ENCODE measurements around the gene DTX3.

DTX3 gene

DNA sequence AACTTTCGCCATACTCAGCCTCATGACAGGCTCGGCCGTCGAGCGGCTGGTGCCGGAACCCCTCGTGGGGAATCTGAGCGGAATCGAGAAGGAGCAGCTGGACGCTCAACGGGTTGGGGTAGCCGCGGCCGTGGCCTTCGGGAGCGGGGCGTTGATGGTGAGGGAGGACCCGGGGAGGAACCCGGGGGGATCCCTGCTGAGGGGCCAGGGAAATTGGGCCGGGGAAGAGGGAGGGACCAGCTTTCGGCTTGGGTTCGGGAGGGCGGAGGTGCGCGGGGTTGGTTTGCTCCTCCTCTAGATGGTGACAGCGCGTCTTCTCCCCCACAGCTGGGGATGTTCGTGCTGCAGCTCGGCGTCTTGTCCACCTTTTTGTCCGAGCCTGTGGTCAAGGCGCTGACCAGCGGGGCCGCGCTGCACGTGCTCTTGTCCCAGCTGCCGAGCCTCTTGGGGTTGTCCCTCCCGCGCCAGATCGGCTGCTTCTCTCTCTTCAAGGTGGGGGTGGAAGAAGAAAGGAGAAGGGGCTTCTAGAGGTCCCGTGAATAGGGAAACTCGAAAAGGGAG is 16.4 kb downstream of the DTX3 start:
- no peak for DNase-seq

DNA sequence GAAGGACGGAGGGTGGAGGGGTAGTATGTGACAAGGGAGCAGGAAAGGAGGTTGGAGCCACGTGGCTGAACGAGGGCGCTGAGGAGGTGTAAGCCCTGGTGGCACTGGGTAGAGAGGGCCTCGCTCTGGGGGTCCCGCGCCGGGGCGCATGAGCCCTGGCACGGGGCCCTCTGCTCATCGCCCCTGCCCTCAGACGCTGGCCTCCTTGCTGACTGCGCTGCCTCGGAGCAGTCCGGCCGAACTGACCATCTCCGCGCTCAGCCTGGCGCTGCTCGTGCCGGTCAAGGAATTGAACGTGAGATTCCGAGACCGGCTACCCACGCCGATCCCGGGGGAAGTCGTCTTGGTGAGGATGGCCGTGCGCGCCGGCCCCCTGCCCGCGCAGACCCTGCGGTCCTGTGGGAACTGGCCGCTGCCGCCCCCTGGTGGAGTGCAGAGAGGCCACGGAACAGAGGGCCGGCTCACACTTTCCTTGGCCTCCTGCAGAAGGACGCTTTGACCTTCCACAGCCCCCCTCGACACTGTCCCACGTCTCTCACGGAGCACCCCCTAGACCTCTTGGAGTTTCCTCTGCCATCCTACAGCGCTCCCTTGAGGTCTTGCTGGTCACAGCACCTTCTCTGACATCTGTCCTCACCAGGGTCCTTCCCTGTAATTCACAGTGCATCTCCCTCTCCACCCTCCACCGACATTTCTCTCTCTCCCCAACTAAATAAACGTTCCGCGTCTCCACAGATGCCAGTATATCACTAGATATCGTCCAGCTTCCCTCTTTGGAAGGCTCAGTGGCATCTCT is 17.1 kb downstream of the DTX3 start:
- peak; percentile 24 for DNase-seq

DNA sequence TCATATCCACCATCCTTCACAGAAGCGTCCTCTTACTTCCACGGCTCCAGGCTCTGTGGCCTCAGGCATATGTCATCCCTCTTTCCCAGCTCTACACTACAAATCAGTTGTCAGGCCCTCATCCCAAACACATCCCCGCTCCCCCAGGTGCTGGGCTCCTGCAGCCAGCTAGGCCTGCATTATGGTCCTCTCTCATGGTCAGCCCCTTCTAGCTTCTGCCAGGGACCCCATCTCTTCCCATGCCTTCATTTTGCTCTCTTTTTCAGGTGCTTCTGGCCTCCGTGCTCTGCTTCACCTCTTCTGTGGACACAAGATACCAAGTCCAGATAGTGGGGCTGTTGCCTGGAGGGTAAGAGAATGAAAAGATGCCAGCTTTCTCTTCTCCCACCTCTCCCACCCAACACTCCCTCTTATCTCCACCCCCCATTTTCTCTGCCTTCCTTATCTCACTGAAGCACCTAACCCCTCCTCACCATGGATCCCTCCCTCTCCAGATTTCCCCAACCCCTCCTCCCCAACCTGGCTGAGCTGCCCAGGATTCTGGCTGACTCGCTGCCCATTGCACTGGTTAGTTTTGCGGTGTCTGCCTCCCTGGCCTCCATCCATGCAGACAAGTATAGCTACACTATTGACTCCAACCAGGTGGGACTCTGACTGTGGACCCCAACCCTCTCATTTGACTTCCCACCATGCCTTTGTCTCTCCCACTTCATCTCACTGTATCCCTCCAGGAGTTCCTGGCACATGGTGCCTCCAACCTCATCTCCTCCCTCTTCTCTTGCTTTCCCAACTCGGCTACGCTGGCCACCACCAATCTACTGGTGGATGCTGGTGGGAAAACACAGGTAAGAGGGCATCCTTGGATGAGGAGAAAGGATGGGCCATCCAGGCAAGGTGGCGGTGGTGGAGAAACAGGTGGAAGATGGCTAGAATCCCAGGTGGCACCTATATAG is 17.9 kb downstream of the DTX3 start:
- DNase-seq: no peak

DNA sequence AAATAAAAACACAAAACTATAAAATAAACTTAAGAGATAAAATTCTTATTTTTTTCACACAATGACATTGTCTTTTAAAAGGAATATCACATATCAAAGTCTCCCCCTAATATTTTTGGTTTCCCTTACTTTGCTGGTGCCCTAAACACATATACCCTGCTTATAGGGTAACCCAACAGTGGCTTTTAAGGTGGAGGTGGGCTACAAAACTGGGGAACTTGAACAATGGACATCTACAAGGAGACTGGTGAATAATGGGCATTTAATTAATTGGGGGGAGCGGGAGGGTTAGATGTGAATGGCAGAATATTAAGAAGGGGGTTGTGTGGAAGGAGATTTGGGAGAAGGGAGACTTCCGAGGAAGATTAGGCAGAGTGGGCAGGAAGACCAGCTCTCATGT is 18.8 kb downstream of the DTX3 start:
- DNase-seq: no peak

DNA sequence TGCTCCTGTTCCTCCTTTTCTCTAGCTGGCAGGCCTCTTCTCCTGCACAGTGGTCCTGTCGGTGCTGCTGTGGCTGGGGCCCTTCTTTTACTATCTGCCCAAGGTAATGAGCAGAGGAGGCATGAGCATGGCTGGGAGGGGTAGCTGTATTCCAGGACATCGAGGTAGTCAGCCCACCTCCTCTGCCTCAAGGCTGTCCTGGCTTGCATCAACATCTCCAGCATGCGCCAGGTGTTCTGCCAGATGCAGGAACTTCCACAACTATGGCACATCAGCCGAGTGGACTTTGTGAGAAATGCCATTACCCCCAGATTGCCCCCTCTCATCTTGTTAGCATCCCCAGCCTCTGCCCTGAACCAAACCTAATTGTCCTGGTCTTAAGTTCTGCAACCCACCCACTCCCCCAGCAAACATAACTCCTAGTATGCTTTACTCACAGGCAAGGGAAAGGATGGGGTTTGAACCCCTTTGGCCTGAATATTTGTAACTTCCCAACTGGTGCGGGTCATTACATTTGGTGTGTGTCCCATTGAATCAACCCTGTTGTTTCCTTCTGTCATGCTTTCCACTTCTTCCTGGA is 19.3 kb downstream of the DTX3 start:
- DNase-seq: no peak

DNA sequence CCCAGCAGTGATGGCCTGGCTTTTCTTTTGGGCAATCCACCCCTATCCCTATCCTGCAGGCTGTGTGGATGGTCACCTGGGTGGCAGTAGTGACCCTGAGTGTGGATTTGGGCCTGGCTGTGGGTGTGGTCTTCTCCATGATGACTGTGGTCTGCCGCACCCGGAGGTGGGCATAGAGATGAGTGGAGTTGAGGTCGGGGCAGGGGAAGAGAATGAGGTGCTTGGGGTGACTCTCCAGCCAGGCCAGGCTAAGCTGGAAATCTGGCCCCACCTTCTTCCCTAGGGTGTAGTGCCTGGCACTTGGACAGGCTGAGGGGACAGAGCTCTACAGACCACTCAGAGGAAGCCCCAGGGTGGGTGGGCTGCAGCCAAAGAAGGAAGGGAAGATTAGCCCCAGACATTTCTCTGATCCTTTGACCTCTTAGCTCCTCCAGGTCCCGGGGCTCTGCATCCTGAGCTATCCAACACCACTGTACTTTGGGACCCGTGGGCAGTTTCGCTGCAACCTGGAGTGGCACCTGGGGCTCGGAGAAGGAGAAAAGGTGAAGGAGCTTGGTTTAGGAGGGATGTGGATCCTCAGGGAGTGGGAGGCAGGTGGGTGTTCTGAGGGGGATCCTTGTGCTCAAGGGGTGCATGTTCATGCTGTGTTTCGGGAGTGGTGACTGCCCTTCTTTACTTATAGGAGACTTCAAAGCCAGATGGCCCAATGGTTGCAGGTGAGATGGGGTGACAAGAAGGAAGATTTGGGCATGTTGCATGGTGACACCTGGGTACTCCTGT is 20.0 kb downstream of the DTX3 start:
- no peak for DNase-seq

DNA sequence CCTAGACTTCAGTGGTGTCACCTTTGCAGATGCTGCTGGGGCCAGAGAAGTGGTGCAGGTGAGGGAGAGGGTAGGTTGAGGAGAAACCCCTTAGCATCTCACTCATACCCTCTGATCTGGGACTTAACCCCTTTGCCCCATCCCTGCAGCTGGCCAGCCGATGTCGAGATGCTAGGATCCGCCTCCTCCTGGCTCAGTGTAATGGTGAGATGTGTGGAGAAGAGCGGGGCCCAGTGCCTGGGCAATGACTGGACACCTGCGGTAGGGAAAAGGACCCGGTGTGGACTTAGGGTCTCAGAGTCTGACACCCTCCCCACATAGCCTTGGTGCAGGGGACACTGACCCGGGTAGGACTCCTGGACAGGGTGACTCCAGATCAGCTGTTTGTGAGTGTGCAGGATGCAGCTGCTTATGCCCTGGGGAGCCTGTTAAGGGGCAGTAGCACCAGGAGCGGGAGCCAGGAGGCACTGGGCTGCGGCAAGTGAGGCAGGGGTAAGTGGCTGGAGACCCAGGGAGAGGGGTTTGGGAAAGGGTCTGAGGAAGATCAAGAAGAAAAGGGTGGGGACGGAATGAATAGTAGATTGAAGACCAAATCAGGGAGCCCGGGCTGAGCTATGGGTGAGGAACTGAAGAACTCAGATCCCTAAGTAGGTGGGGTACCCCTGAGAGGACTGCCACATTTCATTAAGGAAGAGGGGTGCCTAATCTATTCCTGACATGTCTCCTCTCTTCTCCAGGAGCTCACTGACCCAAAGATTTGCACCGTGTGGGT is 20.8 kb downstream of the DTX3 start:
- DNase-seq: no peak

DNA sequence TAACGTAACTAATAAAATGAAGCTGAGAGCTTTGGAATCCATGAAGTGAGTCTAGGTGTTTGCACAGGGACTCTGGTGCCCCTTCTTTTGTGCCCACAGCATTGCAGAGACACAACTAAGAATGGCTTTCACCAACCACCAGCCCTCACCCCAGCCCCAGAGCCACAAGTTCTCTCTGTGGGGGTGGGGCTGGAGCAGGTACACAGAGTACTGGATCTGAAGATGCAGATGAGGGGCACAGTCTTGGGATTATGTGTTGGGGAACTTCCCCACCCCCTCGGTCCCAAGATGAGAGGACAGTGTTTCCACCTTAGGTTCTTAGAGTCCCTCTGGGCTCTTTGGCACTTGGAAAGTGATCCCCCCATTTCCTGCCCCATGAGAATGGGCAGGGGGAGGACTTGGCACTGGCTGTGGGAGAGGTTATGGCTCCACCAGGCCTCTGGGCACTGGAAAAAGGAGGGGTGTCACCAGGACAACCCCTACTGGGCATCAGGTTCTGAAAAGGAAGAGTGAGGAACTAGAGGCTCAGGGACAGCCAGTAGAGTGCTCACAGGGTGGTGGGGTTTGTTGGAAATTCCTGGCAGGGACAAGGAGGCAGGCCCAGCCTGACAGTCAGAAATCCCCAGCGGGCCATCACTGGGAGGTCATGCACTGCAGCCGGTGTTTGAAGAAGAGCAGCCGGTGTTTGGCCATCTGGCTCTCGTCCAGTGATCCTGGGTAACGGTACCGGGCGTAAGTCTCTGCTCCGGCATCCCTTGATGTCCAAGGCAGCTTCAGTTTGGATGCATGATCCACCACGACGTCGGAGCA is 21.7 kb downstream of the DTX3 start:
- DNase-seq: no peak

DNA sequence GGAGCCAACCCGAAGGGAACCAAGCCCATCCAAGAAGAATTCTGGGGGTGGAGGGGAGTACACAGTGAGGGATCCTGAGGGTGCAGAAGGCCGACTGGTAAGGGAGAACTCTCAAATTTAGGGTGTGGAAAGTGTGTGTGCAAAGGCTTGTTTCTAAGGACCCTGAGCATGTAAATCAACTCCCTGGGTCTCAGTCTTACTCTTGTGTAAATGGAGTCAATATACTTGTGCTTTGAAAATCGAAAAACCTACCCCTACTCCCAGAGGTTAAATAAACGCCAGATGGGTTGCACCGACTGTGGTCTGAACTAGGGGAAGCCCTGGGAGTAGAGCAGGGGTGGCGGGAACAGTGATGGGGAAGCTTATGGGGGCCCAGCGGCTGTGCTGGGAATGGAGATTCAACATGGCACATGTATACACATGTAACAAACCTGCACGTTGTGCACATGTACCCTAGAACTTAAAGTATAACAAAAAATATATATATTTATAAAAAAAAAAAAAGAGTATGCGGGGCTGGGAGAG is 22.4 kb downstream of the DTX3 start:
- DNase-seq: no peak

DNA sequence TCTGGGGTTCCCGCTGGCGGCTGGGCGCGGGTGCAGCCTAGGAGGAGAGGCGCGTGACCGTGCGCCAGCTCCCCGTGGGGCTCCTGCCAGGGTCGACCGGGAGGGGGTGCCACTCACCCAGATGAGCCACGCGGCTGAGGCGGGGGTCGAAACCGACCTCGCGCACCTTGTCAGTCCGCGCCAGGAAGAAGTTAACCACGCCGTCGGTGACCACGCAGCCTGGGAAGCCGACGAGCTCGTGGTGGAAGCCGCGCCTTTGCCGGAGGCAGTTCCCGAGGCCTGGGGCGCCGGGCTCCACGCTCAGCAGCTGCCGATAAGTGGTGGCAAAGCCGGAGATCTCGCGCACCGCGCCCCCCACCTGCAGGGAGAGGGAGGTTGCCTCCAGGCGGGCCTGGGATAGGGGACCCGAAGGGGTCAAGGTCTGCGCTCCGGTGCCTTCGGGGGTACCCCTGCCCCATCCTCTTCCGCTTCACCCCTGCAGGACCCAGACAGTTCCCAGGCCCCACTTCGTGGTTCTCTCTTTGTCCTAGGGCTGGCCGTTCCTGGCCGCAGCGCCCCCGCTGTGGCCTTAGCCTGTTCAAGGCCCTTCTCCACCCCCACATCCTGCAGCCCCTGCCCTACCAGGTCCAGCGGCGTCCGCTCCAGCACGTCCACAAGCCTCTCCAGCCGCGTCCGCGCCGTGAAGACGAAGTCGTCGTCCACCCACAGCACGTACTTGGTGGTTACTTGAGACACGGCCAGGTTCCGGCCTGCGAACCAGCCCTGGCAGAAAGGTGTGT is 23.1 kb downstream of the DTX3 start:
- no peak for DNase-seq

DNA sequence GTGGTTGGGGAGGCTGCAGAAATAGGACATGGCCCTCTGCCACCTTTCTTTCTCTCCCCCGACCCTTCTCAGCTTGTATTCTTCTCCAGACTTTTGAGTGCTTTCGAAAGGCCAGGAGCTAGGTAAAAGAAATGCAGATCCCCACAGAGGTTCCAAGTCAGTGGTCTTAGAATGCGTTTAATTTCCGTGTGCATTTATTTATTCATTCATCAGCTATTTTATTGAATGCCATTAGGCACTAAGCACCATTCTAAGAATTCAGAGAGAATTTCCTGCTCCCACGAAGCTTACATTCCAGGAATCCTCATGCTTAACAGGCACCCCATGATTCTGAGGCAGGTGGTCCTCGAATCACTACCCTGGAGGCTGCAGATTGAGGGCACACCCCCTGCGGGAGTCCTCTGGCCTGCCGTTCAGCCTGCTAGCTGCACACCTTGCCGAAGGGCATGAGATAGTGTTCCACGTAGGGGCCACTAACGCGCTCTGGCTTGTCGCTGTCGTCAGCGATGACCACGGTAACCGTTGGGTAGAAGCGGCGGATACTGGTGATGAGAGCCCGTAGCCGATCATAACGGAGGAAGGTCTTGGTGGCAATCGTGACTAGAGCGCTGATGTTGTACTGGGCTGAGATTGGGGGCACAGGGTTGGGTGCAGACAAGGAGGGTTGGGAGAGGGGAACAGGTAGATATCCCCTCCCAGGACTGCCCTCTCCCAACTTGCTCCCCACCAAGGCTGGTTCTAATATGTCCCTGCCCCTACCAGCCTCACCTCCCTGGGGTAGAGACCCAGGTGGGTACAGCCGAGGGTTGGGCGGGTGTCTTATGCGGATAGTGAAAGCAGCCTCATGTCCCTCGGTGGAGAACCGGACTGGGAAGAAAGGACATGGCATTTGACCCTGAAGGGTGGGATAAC is 23.9 kb downstream of the DTX3 start:
- no peak for DNase-seq

DNA sequence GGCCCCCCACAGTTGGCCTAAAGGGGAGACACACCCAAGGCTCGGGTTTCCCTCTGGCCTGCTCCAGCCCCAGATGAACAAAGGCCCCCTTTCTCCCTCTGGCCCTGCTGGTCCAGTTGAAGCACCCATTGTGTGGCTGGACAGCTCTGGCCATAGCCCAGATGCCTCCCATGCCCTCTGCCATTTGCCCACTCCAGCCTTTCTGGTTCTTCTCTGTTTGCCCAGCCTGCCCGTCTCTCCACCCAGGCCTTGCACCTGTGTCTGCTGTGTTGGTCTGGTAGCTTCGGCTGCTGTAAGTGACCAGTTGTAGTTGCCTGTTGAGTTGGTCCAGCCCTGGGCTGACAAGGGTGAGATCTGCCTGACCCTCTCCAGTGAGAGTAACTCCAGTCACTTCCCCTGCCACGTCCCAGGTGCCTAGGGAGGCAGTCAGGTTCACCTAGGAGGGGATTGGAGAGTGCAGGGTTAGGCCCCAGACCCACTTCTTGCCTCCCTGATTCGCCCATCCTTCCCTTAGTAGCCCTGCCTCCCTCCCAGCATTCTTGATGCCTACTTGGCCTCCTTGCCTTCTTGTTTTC is 25.4 kb downstream of the DTX3 start:
- DNase-seq: no peak

DNA sequence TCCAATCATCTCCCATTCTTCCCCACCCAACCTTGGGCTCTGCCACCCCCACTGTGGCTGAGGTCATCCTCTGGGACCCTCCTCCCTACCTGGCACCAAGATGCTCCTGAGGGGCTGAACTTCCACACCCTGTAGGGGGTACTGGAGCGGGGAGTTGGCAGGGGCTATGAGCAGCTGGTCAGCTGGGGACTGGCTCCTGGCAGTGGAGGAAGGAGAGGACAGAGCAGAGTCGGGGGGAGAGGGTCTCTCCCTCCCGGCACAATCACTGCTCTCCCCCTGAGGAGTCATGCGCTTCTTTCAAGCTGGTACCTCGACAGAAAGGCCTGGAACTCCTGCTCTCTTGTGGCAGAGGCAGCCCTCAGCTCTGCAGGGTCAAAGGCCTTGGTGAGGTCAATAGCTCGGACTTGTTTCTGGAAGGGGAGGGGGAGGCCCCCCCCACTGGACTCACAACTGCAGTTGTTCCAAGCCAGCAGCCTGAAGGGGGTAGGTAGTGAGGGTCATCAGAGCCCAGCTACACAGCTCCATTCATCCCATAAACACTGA is 26.3 kb downstream of the DTX3 start:
- no peak for DNase-seq

DNA sequence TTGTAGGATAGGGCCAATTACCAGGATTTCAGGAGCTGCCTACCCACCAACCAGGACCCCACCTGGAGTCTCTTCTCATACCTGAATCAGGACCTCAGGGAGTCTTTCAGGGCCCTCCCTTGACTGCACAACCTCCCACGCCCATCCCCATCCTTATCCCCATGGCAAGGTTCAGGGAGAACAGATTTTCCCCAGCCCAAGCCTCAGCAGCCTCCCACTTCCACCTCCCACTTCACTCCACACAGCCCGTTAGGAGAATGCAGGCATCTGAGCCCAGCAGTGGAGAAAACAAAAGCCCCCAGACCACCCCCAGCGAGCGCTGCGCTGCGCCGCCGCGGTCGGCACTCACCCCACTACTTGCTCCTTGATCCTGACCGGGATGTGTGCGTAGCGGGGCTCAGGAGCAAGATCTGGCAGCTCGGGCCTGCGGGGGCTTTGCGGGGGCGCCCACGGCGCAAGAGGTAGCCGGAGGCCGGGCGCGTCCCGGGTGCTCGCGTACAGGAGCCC is 27.0 kb downstream of the DTX3 start:
- no peak for DNase-seq

DNA sequence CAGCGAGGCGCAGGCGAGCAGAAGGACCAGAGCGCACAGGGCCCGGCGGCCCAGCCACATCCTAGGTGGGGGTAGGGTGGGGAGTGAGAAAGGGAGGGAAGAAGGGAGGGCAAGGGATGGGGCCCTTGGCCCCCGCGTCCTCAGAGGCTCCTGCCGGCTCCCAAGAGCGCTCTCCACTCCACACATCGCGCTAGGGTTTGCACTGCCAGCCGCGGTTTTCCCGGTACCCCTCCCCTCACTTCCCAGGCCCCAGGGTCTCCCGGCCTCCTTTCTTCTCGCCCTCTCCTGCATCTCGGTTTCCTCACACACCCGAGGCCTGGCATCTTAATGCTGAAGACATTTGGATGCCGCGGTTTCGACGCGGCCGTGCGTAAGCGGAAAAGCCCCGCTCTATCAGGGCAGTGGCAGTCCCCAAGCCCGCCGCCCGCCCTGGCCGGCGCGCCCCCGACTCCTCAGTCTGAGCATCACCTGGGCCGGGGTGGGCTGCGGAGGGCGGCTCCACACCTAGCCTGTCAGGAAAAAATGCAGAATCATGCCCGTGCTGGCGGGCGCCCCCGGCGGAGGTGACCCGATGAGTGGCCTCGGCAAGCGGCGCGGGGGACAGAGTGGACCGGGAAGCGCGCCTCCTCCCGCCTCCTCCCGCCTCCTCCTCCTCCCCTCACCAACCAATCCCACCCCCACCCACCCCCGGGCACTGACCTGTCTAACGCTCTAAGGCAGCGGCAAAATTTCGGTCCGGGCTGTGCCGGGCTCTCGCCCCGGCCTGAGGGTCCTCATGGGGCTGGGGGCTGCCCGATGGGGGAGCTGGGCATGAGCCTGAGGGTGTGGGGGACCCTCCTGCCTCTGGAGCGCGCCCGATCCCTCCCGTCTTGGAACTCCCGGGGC is 27.7 kb downstream of the DTX3 start:
- peak; percentile 22 for DNase-seq
